ENCODE data around the gene BUB1B.

Gene BUB1B

GRCh38 chr15:40235201-40235885 lies 74.5 kb downstream of the BUB1B start:
- H3K4me3 ChIP-seq (ENCODE audit: control insufficient read depth, low read depth, low read length): no peak overlapping the region
- DNase-seq (ENCODE audit: low read depth): no peak
- TF ChIP-seq CTCF (conservative IDR thresholded peaks at IDR 0.05; ENCODE audit: control insufficient read depth, insufficient read depth, low read depth, low read length): no peak

- H3K4me3 ChIP-seq (ENCODE audit: control insufficient read depth, low read depth, low read length): no peak within 1 kb of the TSS
- no peak for TF ChIP-seq CTCF (conservative IDR thresholded peaks at IDR 0.05; ENCODE audit: control insufficient read depth, insufficient read depth, low read depth, low read length)
- DNase-seq (ENCODE audit: low read depth): peak; percentile 45
Observed at GRCh38 chr15:40238532-40239403, 77.9 kb downstream of the BUB1B start, which contains the start of gene PAK6. Gene PAK6, plus strand, starts transcription at chr15:40239063. Its CDS starts 25,723 bp downstream, at chr15:40264786.

GRCh38 chr15:40239404-40239692 lies 78.5 kb downstream of the BUB1B start:
- no peak overlapping the region for H3K4me3 ChIP-seq (ENCODE audit: control insufficient read depth, low read depth, low read length)
- no peak for DNase-seq (ENCODE audit: low read depth)
- TF ChIP-seq CTCF (conservative IDR thresholded peaks at IDR 0.05; ENCODE audit: control insufficient read depth, insufficient read depth, low read depth, low read length): no peak

GRCh38 chr15:40239693-40240618 lies 79.1 kb downstream of the BUB1B start:
- no peak for TF ChIP-seq CTCF (conservative IDR thresholded peaks at IDR 0.05; ENCODE audit: control insufficient read depth, insufficient read depth, low read depth, low read length)
- DNase-seq (ENCODE audit: low read depth): no peak
- no peak overlapping the region for H3K4me3 ChIP-seq (ENCODE audit: control insufficient read depth, low read depth, low read length)

GRCh38 chr15:40240619-40241221 lies 79.9 kb downstream of the BUB1B start:
- no peak for DNase-seq (ENCODE audit: low read depth)
- TF ChIP-seq CTCF (conservative IDR thresholded peaks at IDR 0.05; ENCODE audit: control insufficient read depth, insufficient read depth, low read depth, low read length): no peak
- no peak overlapping the region for H3K4me3 ChIP-seq (ENCODE audit: control insufficient read depth, low read depth, low read length)
